Stomach (tissue), 4 donors: Measurements from ENCODE around the gene CEL.
"Not testable (repeated sequence)": the region's sequence is repeated elsewhere in the genome, so short reads cannot be mapped to it uniquely, and the experiment has no call there.

Source experiments
- EP300 ChIP-seq: sonication (generic); formaldehyde crosslinking; IDR thresholded peaks from one replicate; pipeline ENCODE4 v1.6.1; 2017; ENCODE audit warnings: antibody characterized with exemption
- POLR2A ChIP-seq, 4 donors: fragments of 450-650 bp; IDR thresholded peaks; one replicate each; pipeline ENCODE4 v1.6.1; 2016; ENCODE audit warnings: antibody characterized with exemption in 4 of 4, control low read depth in 2 of 4, mild to moderate bottlenecking in 1 of 4, moderate library complexity in 1 of 4
- TF ChIP-seq, protein P1 (sequence below), 7 experiments: fragments of 450-650 bp in 4 of 7; fragments of 200-600 bp in 3 of 7; sonication (generic) in 3 of 7; IDR thresholded peaks; one replicate each; pipeline ENCODE4 v1.5.1; 2016 to 2019; ENCODE audit warnings: antibody characterized with exemption in 7 of 7, control low read depth in 2 of 7, mild to moderate bottlenecking in 1 of 7

DNA sequence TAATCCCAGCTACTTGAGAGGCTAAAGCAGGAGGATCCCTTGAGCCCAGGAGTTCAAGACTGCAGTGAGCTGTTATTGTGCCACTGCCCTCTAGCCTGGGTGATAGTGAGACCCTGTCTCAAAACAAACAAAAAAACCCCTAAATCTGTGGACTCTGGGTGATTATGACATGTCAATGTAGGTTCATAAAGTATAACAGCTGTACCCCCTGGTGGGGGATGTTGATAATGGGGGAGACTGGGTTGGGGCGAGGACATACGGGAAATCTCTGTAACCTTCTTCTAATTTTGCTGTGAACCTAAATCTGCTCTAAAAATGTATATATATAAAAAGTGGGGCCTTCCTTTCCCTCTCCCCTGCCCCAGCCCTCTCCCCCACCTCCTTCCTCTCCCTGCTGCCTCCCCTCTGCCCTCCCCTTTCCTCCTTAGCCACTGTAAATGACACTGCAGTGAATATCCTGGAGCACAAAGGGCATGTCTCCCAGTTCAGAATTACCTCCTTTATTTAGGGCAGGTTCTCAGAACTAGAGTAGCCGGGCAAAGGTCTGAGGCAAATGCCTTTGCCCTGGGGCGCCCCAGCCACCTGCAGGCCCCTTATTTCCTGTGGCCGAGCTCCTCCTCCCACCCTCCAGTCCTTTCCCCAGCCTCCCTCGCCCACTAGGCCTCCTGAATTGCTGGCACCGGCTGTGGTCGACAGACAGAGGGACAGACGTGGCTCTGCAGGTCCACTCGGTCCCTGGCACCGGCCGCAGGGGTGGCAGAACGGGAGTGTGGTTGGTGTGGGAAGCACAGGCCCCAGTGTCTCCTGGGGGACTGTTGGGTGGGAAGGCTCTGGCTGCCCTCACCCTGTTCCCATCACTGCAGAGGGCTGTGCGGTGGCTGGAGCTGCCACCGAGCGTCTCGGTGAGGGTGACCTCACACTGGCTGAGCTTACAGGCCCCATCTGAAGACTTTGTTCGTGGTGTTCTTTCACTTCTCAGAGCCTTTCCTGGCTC lies 19.3 kb downstream of the CEL start:
- TF ChIP-seq POLR2A (IDR thresholded peaks at IDR 0.05); EP300: not testable (repeated sequence)
- TF ChIP-seq, protein P1, sequence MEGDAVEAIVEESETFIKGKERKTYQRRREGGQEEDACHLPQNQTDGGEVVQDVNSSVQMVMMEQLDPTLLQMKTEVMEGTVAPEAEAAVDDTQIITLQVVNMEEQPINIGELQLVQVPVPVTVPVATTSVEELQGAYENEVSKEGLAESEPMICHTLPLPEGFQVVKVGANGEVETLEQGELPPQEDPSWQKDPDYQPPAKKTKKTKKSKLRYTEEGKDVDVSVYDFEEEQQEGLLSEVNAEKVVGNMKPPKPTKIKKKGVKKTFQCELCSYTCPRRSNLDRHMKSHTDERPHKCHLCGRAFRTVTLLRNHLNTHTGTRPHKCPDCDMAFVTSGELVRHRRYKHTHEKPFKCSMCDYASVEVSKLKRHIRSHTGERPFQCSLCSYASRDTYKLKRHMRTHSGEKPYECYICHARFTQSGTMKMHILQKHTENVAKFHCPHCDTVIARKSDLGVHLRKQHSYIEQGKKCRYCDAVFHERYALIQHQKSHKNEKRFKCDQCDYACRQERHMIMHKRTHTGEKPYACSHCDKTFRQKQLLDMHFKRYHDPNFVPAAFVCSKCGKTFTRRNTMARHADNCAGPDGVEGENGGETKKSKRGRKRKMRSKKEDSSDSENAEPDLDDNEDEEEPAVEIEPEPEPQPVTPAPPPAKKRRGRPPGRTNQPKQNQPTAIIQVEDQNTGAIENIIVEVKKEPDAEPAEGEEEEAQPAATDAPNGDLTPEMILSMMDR (IDR thresholded peaks at IDR 0.05) = not testable (repeated sequence)
